Endothelial cell of umbilical vein (primary cell): ENCODE measurements around the gene METTL24.
"Not testable (repeated sequence)": the region's sequence is repeated elsewhere in the genome, so short reads cannot be mapped to it uniquely, and the experiment has no call there.

Source experiments
- CTCF ChIP-seq, 2 donors: IDR thresholded peaks; 1 replicate in 1 of 2; 2 replicates in 1 of 2; pipeline ENCODE4 v1.5.1; 2011; ENCODE audit warnings: low read length in 2 of 2, mild to moderate bottlenecking in 2 of 2, moderate library complexity in 2 of 2, control low read depth in 1 of 2, inconsistent platforms in 1 of 2, low read depth in 1 of 2; ENCODE audit not compliant: insufficient read depth in 1 of 2; ENCODE audit errors: extremely low read depth in 1 of 2
- EZH2 ChIP-seq: IDR thresholded peaks from 2 replicates; pipeline ENCODE4 v1.6.1; 2012; ENCODE audit warnings: borderline replicate concordance, low read depth, mild to moderate bottlenecking, moderate library complexity, low read length, inconsistent platforms; ENCODE audit not compliant: severe bottlenecking
- JUN ChIP-seq: IDR thresholded peaks from 2 replicates; pipeline ENCODE4 v1.6.1; 2011; ENCODE audit warnings: borderline replicate concordance, low read depth; ENCODE audit not compliant: insufficient read length, insufficient read depth
- MAX ChIP-seq: IDR thresholded peaks from 2 replicates; pipeline ENCODE4 v1.6.1; 2011; ENCODE audit not compliant: insufficient read depth, insufficient read length
- MYC ChIP-seq: IDR thresholded peaks from one replicate; pipeline ENCODE4 v1.6.1; 2011; ENCODE audit warnings: mild to moderate bottlenecking, low read depth, low read length
- POLR2A ChIP-seq: IDR thresholded peaks from 2 replicates; pipeline ENCODE4 v1.6.1; 2012; ENCODE audit warnings: low read depth, mild to moderate bottlenecking, control low read depth, low read length
- POLR2AphosphoS5 ChIP-seq: IDR thresholded peaks from 2 replicates; pipeline ENCODE4 v1.6.1; 2012; ENCODE audit warnings: low read depth, mild to moderate bottlenecking, control low read depth, low read length, moderate library complexity; ENCODE audit not compliant: insufficient read depth

- TF ChIP-seq CTCF (IDR thresholded peaks at IDR 0.05; ENCODE audit: extremely low read depth in 1 of 2, insufficient read depth in 1 of 2, low read depth in 1 of 2, low read length in 2 of 2); POLR2A; JUN; EZH2; POLR2AphosphoS5; MYC; MAX: not testable (repeated sequence)
These were observed 7.6 kb downstream of the METTL24 start for GRCh38 chr6:110350593-110350992.
